SU-DHL-6 (cell line): ENCODE measurements around the gene DBI.
A peak's percentile ranks its signal among the peaks of the same experiment; 100 is the strongest.

Experiments used
- H2AFZ ChIP-seq: fragments of 200-600 bp; sonication (generic); 2 replicates; pipeline ENCODE4 v1.6.1; 2014; ENCODE audit warnings: low read depth, mild to moderate bottlenecking, moderate library complexity, mixed read lengths, antibody characterized with exemption, low read length; ENCODE audit not compliant: severe bottlenecking
- H3F3A ChIP-seq: fragments of 200-600 bp; shearing (Covaris generic); 2 replicates; pipeline ENCODE4 v1.6.0; 2016; ENCODE audit warnings: antibody characterized with exemption, mild to moderate bottlenecking; ENCODE audit not compliant: insufficient read depth
- H3K27ac ChIP-seq: fragments of 200-600 bp; sonication (generic); 2 replicates; pipeline ENCODE4 v1.5.1; 2016; ENCODE audit warnings: low read depth, mild to moderate bottlenecking, low read length, moderate library complexity, mixed read lengths
- H3K27me3 ChIP-seq: fragments of 200-600 bp; sonication (generic), shearing (Covaris generic); 2 replicates; pipeline ENCODE4 v1.6.0; 2014; ENCODE audit warnings: mild to moderate bottlenecking, low read length
- H3K36me3 ChIP-seq: fragments of 200-600 bp; sonication (generic); 2 replicates; pipeline ENCODE4 v1.6.1; 2014; ENCODE audit warnings: mild to moderate bottlenecking, low read length, mixed read lengths
- H3K4me2 ChIP-seq: fragments of 300-600, 200-600 bp; shearing (Covaris generic), sonication (generic); 2 replicates; pipeline ENCODE4 v1.6.0; 2014; ENCODE audit warnings: low read length, low read depth, mild to moderate bottlenecking; ENCODE audit not compliant: poor library complexity, severe bottlenecking
- H3K4me3 ChIP-seq: fragments of 200-600 bp; sonication (generic); 2 replicates; pipeline ENCODE4 v1.5.1; 2014; ENCODE audit warnings: antibody characterized with exemption, low read length, mild to moderate bottlenecking, mixed read lengths; ENCODE audit not compliant: insufficient read depth, poor library complexity, severe bottlenecking
- H3K79me2 ChIP-seq: fragments of 200-600 bp; sonication (generic); 2 replicates; pipeline ENCODE4 v1.6.1; 2014; ENCODE audit warnings: mild to moderate bottlenecking, low read length, moderate library complexity; ENCODE audit not compliant: insufficient read depth
- H3K9ac ChIP-seq: fragments of 200-600 bp; sonication (generic); 2 replicates; pipeline ENCODE4 v1.7.0; 2014; ENCODE audit warnings: mild to moderate bottlenecking, low read length
- H3K9me2 ChIP-seq: fragments of 200-600 bp; sonication (generic); replicated peaks from 2 replicates; pipeline ENCODE4 v1.6.1; 2014; ENCODE audit warnings: low read length; ENCODE audit not compliant: insufficient read depth
- H3K9me3 ChIP-seq: fragments of 200-600 bp; sonication (generic); 2 replicates; pipeline ENCODE4 v1.6.1; 2014; ENCODE audit warnings: low read length, mixed read lengths; ENCODE audit not compliant: insufficient read depth
- H4K20me1 ChIP-seq: fragments of 200-600 bp; sonication (generic); 2 replicates; pipeline ENCODE4 v1.6.1; 2014; ENCODE audit warnings: low read depth, mild to moderate bottlenecking, antibody characterized with exemption, low read length, moderate library complexity, mixed read lengths
- EZH2phosphoT487 ChIP-seq: fragments of 200-600 bp; sonication (generic), shearing (Covaris generic); conservative IDR thresholded peaks from 2 replicates; pipeline ENCODE4 v1.6.1; 2018; ENCODE audit warnings: mild to moderate bottlenecking, antibody characterized with exemption, low read length, moderate library complexity, mixed read lengths
- TF ChIP-seq, protein P1 (sequence below): fragments of 200-600 bp; sonication (generic); IDR thresholded peaks from one replicate; pipeline ENCODE4 v1.5.1; 2017; ENCODE audit warnings: antibody characterized with exemption, mild to moderate bottlenecking, low read length, moderate library complexity; ENCODE audit not compliant: insufficient read depth, poor library complexity, severe bottlenecking

DBI gene

DNA sequence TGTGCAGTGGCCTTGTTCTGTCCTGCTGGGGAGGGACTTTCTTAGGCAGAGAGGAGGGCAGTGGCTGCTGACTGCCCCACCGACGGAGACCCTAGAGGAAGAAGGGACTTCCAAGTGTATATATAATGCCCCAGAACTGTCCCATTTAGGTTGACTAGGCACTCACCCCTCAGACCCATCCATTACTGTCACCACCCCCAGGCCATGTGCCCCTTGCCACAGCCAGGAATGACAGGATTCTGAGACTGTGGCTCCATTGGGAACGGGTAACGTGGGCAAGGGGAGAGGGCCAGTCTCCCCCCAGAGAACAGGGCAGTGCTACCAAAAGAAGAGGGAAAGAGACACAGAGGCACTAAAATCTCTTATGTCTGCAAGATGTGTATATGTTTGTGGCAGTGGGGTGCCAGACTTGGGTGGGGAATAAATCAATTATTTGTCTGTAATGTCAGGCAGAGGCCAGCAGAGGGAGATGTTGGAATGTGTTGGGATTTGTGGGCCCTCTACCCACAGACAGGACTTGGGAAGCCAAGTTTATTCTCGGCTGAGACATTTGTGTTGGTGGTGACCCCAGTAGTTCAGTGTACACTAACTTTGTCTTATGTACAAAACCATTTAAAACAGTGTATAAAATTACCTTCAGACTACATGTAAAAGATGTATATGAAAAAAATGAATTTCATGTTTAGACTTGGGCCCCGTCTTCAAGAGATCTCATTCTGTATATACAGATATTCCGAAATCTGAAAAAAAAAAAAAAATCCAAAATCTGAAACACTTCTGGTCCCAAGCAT, 40.8 kb downstream of the DBI start:
- Histone ChIP-seq H3K36me3 (no peaks in the 10 kb centered on the region), H3K79me2 (no peaks in the 10 kb centered on the region), H3K27ac (no peak overlapping the region), H4K20me1 (no peaks in the 10 kb centered on the region), H3K9me2 (no peaks in the 10 kb centered on the region), H3K4me3 (no peak overlapping the region), H3K9ac (no peak overlapping the region), H3F3A (no peaks in the 10 kb centered on the region), H3K27me3 (no peaks in the 10 kb centered on the region), H3K4me2 (no peak overlapping the region), H2AFZ (no peak overlapping the region), H3K9me3 (no peaks in the 10 kb centered on the region)
- TF ChIP-seq EZH2phosphoT487: no peak
- TF ChIP-seq, protein P1, sequence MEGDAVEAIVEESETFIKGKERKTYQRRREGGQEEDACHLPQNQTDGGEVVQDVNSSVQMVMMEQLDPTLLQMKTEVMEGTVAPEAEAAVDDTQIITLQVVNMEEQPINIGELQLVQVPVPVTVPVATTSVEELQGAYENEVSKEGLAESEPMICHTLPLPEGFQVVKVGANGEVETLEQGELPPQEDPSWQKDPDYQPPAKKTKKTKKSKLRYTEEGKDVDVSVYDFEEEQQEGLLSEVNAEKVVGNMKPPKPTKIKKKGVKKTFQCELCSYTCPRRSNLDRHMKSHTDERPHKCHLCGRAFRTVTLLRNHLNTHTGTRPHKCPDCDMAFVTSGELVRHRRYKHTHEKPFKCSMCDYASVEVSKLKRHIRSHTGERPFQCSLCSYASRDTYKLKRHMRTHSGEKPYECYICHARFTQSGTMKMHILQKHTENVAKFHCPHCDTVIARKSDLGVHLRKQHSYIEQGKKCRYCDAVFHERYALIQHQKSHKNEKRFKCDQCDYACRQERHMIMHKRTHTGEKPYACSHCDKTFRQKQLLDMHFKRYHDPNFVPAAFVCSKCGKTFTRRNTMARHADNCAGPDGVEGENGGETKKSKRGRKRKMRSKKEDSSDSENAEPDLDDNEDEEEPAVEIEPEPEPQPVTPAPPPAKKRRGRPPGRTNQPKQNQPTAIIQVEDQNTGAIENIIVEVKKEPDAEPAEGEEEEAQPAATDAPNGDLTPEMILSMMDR: peak; percentile 58

GRCh38 chr2:119408221-119408619, 41.4 kb downstream of the DBI start:
- Histone ChIP-seq H3K36me3 (no peaks in the 10 kb centered on the region), H3K27me3 (no peaks in the 10 kb centered on the region), H3K9me3 (no peaks in the 10 kb centered on the region), H4K20me1 (no peaks in the 10 kb centered on the region), H3F3A (no peaks in the 10 kb centered on the region), H3K79me2 (no peaks in the 10 kb centered on the region), H2AFZ (no peak overlapping the region), H3K9ac (no peak overlapping the region), H3K27ac (no peak overlapping the region), H3K4me3 (no peak overlapping the region), H3K4me2 (no peak overlapping the region), H3K9me2 (no peaks in the 10 kb centered on the region)
- TF ChIP-seq EZH2phosphoT487: no peak
- TF ChIP-seq, protein P1: no peak

DNA sequence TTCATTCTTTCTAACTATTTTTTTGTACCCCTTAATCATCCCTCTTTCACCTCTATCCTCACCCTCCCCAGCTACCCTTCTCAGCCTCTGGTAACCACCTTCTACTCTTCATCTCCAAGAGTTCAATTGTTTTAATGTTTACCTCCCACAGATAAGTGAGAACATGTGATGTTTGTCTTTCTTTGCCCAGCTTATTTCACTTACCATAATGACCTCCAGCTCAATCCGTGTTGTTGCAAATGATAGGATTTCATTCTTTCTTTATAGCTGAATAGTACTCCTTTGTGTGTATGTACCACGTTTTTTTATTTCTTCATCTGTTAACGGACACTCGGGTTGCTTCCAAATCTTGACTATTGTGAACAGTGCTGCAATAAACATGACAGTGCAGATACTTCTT, 42.7 kb downstream of the DBI start:
- no peak overlapping the region for H3K4me3 ChIP-seq
- no peaks in the 10 kb centered on the region for H3K36me3 ChIP-seq
- no peaks in the 10 kb centered on the region for H3K9me3 ChIP-seq
- no peaks in the 10 kb centered on the region for H3K27me3 ChIP-seq
- no peaks in the 10 kb centered on the region for H3K9me2 ChIP-seq
- H3K4me2 ChIP-seq: no peak overlapping the region
- no peaks in the 10 kb centered on the region for H3K79me2 ChIP-seq
- no peaks in the 10 kb centered on the region for H3F3A ChIP-seq
- no peak overlapping the region for H2AFZ ChIP-seq
- H3K27ac ChIP-seq: no peak overlapping the region
- H3K9ac ChIP-seq: no peak overlapping the region
- TF ChIP-seq EZH2phosphoT487: no peak
- TF ChIP-seq, protein P1: no peak
- H4K20me1 ChIP-seq: no peaks in the 10 kb centered on the region
